HUES64 (cell line): Measurements from ENCODE around the gene FUOM.

ENCODE experiments used
- H3K27ac ChIP-seq: 2 replicates; pipeline ENCODE4 v1.7.0; 2013; ENCODE audit warnings: low read depth, low read length, inconsistent platforms
- H3K27me3 ChIP-seq: 2 replicates; pipeline ENCODE4 v1.6.1; 2013; ENCODE audit warnings: mild to moderate bottlenecking, low read length; ENCODE audit not compliant: insufficient read depth
- H3K36me3 ChIP-seq: 2 replicates; pipeline ENCODE4 v1.6.1; 2013; ENCODE audit warnings: mild to moderate bottlenecking, low read length; ENCODE audit not compliant: insufficient read depth
- H3K4me1 ChIP-seq: 2 replicates; pipeline ENCODE4 v1.6.1; 2013; ENCODE audit warnings: mild to moderate bottlenecking, low read length, moderate library complexity; ENCODE audit not compliant: insufficient read depth
- H3K4me3 ChIP-seq: 2 replicates; pipeline ENCODE4 v1.5.1; 2013; ENCODE audit warnings: mild to moderate bottlenecking, low read length, moderate library complexity
- H3K9ac ChIP-seq: 2 replicates; pipeline ENCODE4 v1.6.1; 2013; ENCODE audit warnings: mild to moderate bottlenecking, low read depth, low read length
- H3K9me3 ChIP-seq: 2 replicates; pipeline ENCODE4 v1.6.1; 2013; ENCODE audit warnings: low read depth, low read length; ENCODE audit not compliant: insufficient read depth
- WGBS: fragments of 150-250, 120-280 bp; methylation state at CpG from one replicate; pipeline ENCODE4 v1.1.7; 2013; ENCODE audit warnings: missing lambda C conversion rate; 5-methylcytosine and 5-hydroxymethylcytosine counted together

The FUOM gene

DNA sequence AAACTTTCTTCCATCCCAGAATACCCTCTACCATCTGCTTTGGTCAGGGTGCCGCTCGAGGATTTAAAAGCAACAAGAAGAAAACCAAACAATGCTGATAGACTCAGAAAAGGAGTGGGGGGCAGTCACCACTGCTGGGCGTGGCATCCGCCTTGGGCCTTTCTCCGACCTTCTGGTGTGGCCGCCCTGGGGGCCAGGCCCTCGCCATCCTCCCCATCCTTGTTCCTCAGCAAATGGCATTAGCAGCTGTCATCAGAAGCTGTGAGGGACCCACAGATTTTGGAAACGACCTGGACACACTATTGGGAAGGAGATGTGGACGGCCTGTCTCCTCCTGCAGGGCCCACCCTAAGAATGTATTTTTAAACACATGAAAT lies 45.1 kb downstream of the FUOM start:
- no peak overlapping the region for H3K4me3 ChIP-seq
- H3K27me3 ChIP-seq: no peaks in the 10 kb centered on the region
- H3K4me1 ChIP-seq: no peaks in the 10 kb centered on the region
- 91% methylated on average over 9 of the region's 9 CpGs for WGBS
- no peak overlapping the region for H3K9ac ChIP-seq
- no peak overlapping the region for H3K27ac ChIP-seq
- H3K36me3 ChIP-seq: peaks cover 30% of the 10 kb centered on the region
- no peaks in the 10 kb centered on the region for H3K9me3 ChIP-seq

DNA sequence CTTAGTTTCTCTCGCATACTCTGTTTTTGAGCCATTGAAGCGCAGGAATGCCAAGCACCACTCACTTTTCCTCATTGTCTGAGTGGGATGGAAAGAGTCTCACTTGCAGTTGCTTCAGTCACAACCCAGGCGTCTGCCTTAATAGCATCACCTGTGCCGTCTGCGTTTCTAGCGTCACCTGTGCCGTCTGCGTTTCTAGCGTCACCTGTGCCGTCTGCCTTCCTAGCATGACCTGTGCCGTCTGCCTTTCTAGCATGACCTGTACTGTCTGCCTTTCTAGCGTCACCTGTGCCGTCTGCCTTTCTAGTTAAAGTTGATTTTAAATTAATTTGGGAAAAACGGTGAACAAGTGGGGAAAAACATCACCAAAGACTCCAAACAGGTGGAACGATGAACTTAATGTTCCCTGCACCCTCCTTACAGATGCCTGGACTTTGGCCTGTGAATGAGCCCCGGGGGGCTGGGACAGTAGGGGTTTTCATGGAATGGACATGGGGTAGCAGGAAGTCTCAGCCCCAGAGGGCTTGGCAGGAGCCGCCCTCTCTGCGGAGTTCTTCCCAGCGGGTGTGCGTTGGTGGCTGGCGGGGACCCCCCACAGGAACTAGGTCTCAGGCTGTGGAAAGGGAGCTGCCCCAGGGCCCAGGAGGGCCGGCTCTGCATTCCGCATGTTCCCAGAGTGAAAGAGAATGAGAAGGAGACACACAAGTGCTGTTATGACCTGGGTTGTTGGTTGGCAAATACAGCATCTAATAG lies 45.6 kb downstream of the FUOM start:
- H3K9me3 ChIP-seq: no peaks in the 10 kb centered on the region
- H3K4me3 ChIP-seq: no peak overlapping the region
- H3K36me3 ChIP-seq: peaks cover 30% of the 10 kb centered on the region
- WGBS: 94% methylated on average over 23 of the region's 23 CpGs
- H3K27ac ChIP-seq: no peak overlapping the region
- no peaks in the 10 kb centered on the region for H3K27me3 ChIP-seq
- H3K4me1 ChIP-seq: no peaks in the 10 kb centered on the region
- H3K9ac ChIP-seq: no peak overlapping the region

DNA sequence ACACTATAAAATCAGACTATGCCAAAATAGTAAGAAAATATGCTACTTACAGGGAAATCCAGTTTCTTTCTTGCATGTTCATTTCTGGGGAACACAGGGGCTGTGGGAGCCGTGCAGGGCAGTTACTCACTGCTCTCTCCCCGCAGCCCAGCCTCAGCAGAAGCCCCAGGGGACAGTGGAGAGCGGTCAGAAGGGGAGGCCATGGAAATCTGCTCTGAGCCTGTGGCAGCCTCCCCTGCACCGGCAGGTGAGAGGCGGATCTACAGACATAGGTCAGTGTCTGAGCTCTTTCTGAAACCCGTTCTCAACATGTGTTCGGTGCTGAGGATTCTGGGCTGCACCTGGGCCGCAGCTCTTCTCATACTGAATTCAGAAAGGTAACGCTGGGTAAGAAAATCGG lies 46.2 kb downstream of the FUOM start:
- Histone ChIP-seq H3K9ac (no peak overlapping the region), H3K36me3 (peaks cover 30% of the 10 kb centered on the region), H3K4me3 (no peak overlapping the region), H3K4me1 (no peaks in the 10 kb centered on the region), H3K9me3 (no peaks in the 10 kb centered on the region), H3K27ac (no peak overlapping the region), H3K27me3 (no peaks in the 10 kb centered on the region)
- WGBS: 93% methylated on average over 10 of the region's 10 CpGs

DNA sequence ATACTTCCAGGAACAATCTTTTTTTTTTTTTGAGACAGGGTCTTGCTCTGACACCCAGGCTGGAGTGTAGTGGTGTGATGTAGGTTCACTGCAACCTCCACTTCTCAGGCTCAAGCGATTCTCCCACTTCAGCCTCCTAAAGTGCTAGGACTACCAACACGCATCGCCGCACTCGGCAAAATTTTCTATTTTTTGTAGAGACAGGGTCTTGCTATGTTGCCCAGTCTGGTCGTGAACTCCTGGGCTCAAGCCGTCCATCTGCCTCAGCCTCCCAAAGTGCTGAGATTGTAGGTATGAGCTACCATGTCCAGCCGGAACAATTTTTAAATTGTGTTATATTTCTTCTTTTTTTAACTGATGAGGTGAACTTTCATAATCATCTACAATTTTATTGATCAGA lies 47.0 kb downstream of the FUOM start:
- H3K27ac ChIP-seq: no peak overlapping the region
- 96% methylated on average over 7 of the region's 8 CpGs for WGBS

DNA sequence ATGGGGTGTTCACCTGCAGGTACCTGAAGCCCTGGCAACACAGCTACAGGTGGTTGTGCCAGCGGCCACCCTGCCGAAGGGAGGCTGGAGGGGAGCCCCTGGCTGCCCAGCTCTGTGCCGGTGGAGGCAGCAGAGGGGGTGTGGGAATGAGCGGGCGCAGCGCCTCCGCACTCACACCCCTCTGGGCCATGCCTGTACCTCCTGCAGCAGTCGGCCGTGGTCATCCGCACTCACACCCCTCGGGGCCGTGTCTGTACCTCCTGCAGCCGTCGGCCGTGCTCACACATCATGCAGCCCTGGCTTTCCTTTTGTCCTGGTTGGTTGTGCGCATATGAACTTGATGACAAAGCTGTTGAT lies 47.4 kb downstream of the FUOM start:
- Histone ChIP-seq H3K4me3 (no peak overlapping the region), H3K9me3 (no peaks in the 10 kb centered on the region), H3K36me3 (peaks cover 30% of the 10 kb centered on the region), H3K27me3 (no peaks in the 10 kb centered on the region), H3K4me1 (no peaks in the 10 kb centered on the region), H3K27ac (no peak overlapping the region), H3K9ac (no peak overlapping the region)
- WGBS: 97% methylated on average over 16 of the region's 16 CpGs

More for the DNA sequence above, 47.0 kb downstream of the FUOM start:
- H3K36me3 ChIP-seq: peaks cover 30% of the 10 kb centered on the region
- no peaks in the 10 kb centered on the region for H3K27me3 ChIP-seq
- no peak overlapping the region for H3K4me3 ChIP-seq
- H3K4me1 ChIP-seq: no peaks in the 10 kb centered on the region
- no peaks in the 10 kb centered on the region for H3K9me3 ChIP-seq
- H3K9ac ChIP-seq: no peak overlapping the region

DNA sequence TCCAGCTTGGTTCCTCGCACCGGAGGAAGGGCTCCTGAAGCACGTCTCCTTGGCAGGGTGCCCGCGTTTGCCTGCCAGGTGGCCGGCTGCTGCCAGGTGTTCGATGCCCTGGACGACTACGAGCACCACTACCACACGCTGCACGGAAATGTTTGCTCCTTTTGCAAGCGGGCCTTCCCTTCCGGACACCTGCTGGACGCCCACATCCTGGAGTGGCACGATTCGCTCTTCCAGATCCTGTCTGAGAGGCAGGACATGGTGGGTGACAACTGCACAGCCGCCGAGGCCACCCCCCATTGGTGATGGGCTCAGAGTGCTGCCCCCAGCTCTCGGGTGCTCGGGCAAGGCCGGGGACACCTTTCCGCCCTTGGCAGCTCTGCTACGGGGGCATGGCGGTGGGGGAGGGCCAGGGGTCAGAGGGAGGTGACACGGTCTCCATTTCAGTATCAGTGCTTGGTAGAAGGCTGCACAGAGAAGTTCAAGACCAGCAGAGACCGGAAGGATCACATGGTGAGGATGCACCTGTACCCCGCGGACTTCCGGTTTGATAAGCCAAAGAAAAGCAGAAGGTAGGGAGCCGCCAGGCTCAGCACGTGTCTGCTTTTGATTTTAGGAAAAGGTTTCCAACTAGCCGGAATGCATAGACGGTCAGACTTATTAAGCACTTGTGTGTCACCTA lies 48.0 kb downstream of the FUOM start:
- H3K27me3 ChIP-seq: no peaks in the 10 kb centered on the region
- 96% methylated on average over 33 of the region's 33 CpGs for WGBS
- no peak overlapping the region for H3K9ac ChIP-seq
- no peaks in the 10 kb centered on the region for H3K9me3 ChIP-seq
- no peak overlapping the region for H3K27ac ChIP-seq
- peak overlapping the region; percentile 39 for H3K4me3 ChIP-seq
- H3K4me1 ChIP-seq: no peaks in the 10 kb centered on the region
- H3K36me3 ChIP-seq: peaks cover 30% of the 10 kb centered on the region

DNA sequence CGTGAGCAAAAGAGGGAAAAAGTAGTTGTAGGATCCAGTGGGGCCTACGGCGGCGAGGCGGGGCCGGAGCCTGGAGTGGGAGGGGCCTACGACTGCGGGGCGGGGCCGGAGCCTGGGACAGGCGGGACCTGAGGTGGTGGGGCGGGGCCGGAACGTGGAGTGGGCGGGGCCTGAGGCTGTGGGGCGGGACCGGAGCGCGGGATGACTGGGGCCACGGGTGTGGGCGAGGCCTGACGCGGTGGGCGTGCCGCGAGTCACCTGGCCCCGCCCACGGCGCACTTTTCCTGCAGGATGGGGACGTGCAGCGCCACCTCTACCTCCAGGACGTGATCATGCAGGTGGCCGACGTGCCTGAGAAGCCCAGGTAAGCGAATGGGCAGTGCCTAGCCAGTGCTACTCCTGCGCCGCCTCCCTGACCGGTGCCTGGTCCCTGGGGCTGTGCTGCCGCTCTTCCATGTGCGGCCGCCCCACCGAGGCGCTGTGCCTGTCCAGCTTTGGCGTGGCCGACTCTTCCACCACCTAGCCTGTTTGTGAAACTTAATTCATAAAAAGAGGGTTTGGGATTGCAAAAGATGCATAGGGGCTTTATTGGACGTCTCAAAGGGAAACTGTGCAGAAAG lies 48.6 kb downstream of the FUOM start:
- WGBS: 26% methylated on average over 46 of the region's 46 CpGs
- Histone ChIP-seq H3K4me3 (peak overlapping the region; percentile 92), H3K9me3 (no peaks in the 10 kb centered on the region), H3K4me1 (no peaks in the 10 kb centered on the region), H3K27ac (peak overlapping the region; percentile 96), H3K36me3 (peaks cover 30% of the 10 kb centered on the region), H3K9ac (peak overlapping the region; percentile 93), H3K27me3 (no peaks in the 10 kb centered on the region)

DNA sequence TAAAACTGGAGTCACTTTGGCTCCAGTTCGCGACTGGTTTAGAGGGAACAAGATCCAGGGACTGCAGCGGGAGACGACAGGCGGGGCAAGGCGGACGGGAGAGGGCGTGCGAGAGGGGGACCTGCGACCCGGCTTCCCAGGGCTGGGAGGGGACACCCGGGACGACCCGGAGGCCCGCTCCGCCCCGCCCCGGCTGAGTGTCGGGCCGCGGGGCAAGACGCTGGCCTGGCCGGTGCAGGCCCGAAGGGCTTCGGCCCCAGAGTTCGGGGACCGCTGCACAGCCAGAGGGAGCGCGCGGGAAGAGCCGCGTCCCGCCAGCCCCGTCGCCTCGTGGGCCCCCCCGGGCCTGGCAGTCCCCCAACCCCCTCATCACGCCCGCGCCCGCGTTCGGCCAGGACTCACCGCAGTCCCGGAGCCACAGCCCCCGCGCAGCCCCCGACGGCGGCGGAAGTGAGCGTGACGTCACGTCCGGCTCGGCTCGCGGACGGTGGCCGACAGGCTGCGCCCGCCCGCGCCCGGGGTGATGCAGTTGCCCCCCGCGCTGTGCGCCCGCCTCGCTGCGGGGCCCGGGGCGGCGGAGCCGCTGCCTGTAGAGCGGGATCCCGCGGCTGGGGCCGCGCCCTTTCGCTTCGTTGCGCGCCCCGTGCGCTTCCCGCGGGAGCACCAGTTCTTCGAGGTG lies 49.3 kb downstream of the FUOM start, which contains the start of the genes TUBGCP2 and ZNF511:
Gene TUBGCP2, minus strand, starts transcription at position 452 of the 679 bp plus-strand sequence. CDS start 5,931 bp downstream, outside the sequence.
Gene ZNF511, plus strand, starts transcription at position 494 of the 679 bp plus-strand sequence. Its CDS starts 30 bp downstream, at position 524.
- Histone ChIP-seq H3K27ac (peak within 1 kb of the TSS; percentile 96), H3K4me1 (no peaks in the 10 kb centered on the region), H3K4me3 (peak within 1 kb of the TSS; percentile 92), H3K36me3 (peaks cover 30% of the 10 kb centered on the region), H3K9me3 (no peaks in the 10 kb centered on the region), H3K27me3 (no peaks in the 10 kb centered on the region), H3K9ac (peak within 1 kb of the TSS; percentile 93)
- WGBS: under 1% methylated on average over 89 of the region's 89 CpGs

DNA sequence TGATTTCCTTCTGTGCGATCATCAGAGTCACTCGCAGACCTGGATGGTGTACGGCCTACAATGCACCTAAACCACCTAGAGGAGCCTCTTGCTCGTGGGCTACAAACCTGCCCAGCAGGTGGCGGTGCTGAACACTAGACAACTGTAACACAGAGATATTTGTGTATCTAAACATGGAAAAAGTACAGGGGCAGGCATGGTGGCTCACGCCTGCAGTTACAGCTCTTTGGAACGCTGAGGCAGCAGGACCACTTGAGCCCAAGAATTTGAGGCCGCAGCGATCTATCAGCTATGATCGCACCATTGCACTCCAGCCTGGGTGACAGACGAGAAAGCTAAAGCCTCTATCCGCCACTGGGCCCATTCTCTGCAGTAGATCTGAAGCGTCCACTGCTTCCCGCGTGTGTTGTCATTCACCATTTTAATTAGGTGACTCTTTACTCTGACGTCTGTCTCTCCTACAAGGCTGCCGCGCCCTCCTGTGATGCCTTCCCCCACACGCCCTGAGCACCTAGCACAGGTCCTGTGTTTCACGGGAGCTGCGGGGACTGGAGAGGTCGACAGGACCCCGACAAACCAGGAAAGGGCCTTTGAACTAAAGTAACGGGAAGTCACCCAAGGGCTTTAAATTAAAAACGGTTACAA lies 49.9 kb downstream of the FUOM start:
- WGBS: 11% methylated on average over 25 of the region's 25 CpGs
- peak overlapping the region; percentile 96 for H3K27ac ChIP-seq
- peak overlapping the region; percentile 92 for H3K4me3 ChIP-seq
- no peaks in the 10 kb centered on the region for H3K4me1 ChIP-seq
- no peaks in the 10 kb centered on the region for H3K27me3 ChIP-seq
- peaks cover 28% of the 10 kb centered on the region for H3K36me3 ChIP-seq
- peak overlapping the region; percentile 93 for H3K9ac ChIP-seq
- H3K9me3 ChIP-seq: no peaks in the 10 kb centered on the region

DNA sequence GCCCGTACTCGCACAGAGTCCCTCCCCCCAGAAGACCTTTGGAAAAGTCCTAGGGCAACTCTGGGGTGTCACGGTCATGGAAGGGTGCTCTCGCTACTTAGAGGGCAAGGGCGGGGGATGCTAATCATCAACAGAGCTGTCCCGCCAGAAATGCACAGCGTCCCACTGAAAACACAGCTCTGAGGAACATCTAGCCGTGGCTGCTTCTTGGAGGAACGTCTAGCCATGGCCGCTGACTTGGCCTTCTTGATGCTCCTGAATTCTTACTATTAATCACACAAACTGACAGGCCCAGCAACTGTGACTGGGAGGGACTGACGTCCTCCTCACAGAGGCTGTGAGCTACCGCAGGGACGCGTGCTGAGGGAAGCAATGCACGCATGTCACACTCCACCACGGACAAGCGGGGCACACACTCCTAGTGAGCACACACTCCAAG lies 50.9 kb downstream of the FUOM start:
- H3K27me3 ChIP-seq: no peaks in the 10 kb centered on the region
- no peak overlapping the region for H3K27ac ChIP-seq
- H3K9ac ChIP-seq: no peak overlapping the region
- H3K4me1 ChIP-seq: no peaks in the 10 kb centered on the region
- H3K36me3 ChIP-seq: peaks cover 27% of the 10 kb centered on the region
- WGBS: 95% methylated on average over 17 of the region's 17 CpGs
- no peak overlapping the region for H3K4me3 ChIP-seq
- H3K9me3 ChIP-seq: no peaks in the 10 kb centered on the region
